M059J (cell line): ENCODE data around the gene KCNMB4. TPM values are rescaled to one million over a fixed set of nuclear protein-coding genes. Genes with fewer than 3 reads are reported as not detected.

ENCODE experiments used
- DNase-seq: peaks from one replicate; pipeline ENCODE4 v3.0.0-alpha.2; 2012; ENCODE audit warnings: low read depth
- total RNA-seq: library from RNA; depleted of rRNA; stranded (reverse); fragments of >200 nt; shearing (Covaris generic); gene quantifications from 2 replicates; pipeline ENCODE4 v1.2.3, GENCODE V29; 2014; rRNA removed

The KCNMB4 gene
- total RNA-seq, 1 experiment from 2014 or later: 2.9 TPM

DNA sequence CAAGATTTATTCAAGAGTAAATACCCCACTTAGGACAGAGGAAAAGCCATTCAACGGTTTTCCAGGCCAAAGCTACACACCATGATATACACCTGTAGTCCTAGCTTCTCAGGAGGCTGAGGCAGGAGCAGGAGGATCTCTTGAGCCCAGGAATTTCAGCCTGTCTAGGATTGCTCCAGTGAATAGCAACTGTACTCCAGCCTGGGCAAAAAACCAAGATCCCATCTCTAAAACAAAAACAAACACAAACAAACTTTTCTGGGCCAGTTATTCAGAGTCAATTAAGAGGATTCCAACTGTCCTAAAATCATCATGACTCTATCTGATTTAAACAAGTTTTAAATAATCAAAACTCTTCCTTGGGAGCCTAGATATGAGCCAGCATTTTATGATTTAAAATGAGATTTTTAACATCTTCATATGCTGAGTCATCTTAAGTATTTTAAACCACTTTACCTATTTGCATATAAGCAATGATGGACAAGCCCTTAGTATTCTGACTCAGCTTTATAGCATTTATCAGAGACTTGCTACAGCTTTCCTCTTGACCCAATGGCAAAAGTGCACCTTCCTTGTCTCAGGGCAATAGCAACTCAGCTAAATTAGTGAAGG is 77.1 kb downstream of the KCNMB4 start:
- DNase-seq: peak; percentile 69

DNA sequence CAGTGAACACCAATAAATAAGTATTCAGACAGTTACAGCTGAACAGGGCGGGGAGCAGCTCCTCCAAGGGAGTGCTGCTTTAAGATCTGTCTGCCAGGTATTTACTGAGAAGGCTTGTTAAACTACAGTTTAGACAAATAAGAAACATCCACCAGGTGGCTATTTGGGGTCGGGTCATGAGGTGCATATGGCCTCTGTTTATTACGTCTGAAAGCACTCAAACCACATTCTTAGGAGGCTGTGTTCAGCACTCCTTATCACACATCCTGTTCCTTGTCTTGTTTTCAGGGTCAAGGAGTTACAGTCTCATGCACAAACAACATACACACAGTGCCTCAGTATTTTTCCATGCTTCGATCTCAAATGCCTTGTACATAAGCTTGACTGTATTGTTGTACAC is 78.8 kb downstream of the KCNMB4 start:
- peak; percentile 27 for DNase-seq

DNA sequence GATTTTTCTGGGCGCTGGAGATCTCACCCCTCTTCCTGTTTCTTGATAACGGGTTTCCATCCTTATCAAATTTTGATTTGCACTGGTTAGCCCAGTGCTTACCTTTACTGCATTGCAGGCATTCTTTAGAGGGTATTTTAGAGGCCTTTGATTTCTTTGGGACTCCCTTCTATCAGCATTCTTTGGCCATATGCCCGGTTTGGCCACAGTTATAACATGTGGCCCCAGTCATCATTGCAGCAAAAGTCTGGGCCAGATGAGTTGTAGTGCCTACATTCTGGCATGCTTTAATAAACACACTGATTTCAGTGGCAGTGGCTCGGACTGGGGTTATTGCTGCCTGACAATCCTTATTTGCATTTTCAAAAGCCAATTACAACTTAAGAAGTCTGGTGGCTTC is 82.3 kb downstream of the KCNMB4 start:
- peak; percentile 80 for DNase-seq

DNA sequence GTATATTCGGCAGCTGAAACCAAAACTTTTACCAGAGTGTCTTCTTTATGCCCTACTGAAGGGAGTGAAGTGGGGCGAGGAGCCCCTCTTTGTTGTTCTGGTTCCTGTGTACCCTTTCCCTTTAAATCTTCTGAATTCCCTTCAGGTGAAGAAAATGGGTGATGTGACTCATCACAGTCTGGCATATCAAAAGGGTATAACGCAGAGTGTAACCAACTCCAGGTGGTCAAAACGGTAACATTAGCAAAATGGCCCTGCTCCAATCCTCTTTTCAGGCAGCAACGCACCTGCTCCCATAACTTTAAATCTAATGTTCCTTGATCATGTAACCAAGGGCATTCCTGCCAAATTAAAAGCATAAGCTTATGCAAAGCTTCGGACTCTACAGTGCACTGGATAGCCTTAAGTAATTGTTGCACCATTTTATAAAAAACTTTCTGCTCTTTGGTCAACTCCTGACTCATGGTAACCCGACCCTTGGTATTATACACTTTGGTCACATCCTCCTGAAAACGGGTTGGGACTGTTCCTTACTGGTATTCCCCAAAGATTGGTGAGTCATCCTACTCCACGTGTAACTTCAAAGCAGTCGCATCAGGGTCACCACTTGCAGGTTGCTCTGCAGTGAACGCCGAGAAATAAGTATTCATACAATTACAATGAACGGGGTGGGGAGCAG is 83.1 kb downstream of the KCNMB4 start:
- peak; percentile 91 for DNase-seq

DNA sequence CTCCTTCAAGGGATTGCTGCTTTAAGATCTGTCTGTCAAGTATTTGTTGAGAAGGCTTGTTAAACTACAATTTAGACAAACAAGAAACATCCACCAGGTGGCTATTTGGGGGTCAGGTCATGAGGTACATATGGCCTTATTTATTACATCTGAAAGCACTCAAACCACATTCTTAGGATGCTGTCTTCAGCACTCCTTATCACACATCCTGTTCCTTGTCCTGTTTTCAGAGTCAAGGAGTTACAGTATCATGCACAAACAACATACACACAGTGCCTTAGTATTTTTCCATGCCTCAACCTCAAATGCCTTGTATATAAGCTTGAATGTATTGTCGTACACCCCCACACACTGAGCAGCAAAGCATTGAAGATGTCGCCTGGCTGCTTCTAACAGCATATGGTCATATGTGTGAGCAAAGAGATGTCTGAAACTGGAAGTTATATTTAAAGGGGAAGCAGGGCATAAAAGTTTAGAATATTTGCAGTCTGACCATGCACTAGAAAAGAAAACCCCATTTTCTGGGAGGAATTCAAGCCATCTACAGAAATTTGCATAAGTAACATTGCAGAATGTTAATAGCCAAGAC is 83.8 kb downstream of the KCNMB4 start:
- DNase-seq: no peak

DNA sequence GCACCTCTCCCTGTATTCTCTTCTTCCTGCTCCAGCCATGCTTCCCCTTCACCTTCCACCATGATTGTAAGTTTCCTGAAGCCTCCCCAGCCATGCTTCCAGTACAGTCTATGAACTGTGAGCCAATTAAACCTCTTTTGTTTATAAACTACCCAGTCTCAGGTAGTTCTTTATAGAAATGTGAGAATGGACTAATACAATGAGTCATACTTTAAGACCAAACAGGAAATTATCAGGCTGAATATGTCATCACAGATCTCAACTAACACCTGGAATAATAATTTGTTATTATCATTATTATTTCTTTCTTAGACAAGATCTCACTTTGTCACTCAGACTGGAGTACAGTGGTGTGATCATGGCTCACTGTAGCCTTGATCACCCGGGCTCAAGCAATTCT is 85.4 kb downstream of the KCNMB4 start:
- no peak for DNase-seq

DNA sequence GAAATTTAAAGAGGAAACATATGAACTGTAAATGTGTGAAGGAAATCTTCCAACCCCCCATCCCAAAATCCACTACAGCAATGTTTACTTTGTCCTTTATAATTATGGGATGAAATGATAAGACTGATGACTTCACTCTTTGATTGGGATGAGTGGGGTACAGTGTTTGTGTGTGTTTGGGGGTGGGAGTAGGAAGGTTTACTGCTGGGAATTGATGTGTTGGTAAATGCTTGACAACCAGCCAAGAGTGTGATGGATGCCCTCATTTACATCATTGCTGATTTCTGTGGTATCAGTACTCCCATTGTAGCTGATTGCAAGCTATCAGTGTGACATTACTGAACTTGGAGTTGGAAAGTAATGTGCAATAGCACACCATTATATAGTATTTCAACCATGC is 90.9 kb downstream of the KCNMB4 start:
- DNase-seq: no peak

DNA sequence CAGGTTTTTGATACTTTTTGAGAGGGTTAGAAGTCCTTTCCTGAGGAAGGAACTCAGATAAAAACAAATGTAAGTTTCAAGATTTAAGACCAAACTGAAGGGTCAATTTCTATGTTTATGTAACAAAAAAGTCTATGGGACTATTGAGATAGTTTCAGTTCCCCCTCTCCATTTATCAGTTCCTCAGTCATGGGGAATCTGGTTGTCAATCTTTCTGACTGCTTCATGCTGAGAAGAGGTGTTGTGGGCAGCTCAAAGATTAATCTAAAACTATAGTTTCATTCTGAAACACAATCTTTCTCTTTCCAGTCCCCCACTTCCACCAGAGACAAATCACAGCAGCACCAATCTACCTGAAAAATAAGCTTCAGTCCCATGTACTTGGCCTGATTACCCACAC is 93.7 kb downstream of the KCNMB4 start:
- DNase-seq: no peak

DNA sequence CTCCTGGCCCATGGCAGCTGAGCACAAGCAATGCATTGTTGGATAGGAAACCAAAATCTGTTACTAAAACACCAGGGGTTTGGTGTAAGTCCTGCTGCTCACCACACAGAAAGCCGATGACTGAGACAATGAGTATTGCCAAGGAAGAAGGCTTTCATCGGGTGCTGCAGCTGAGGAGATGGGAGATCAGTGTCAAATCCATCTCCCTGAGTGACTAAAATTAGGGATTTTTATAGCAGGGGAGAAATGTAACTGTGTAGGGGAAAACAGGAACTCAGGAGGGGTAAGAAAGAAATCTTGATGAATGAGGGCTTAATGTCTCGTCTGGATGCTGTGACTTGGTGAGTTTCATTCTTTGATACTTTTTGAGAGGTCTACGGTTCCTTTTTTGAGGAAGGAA is 97.9 kb downstream of the KCNMB4 start:
- DNase-seq: no peak

DNA sequence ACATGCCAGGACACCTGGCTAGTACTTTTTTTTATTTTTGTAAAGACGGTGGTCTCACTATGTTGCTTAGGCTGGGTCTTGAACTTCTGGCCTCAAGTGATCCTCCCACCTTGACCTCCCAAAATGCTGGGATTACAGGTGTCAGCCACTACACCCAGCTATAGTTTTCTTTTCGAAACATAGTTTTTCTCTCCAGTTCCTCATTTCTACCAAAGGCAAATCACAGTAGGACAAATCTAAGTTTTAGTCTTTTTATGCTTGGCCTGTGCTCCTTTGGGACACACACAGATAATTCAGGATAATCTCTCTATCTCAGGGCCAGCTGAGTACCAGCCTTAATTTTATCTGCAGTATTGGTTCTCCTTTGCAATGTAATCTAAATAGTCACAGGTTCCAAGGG is 100.7 kb downstream of the KCNMB4 start:
- no peak for DNase-seq

DNA sequence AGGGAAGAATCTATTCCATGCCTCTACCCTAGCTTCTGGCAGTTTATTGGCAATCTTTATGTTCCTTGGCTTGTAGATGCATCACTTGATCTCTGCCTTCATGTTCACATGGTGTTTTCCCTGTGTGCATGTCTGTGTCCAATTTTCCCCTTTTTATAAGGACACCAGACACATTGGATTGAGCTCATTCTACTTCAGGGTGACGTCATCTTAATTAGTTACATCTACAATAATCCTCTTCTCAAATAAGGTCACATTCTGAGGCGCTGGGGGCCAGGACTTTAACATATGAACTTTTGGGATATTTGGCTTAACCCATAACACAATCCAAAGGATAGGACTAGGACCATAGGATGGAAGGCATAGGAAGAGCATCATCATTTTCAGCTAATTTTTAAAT is 101.4 kb downstream of the KCNMB4 start:
- no peak for DNase-seq

DNA sequence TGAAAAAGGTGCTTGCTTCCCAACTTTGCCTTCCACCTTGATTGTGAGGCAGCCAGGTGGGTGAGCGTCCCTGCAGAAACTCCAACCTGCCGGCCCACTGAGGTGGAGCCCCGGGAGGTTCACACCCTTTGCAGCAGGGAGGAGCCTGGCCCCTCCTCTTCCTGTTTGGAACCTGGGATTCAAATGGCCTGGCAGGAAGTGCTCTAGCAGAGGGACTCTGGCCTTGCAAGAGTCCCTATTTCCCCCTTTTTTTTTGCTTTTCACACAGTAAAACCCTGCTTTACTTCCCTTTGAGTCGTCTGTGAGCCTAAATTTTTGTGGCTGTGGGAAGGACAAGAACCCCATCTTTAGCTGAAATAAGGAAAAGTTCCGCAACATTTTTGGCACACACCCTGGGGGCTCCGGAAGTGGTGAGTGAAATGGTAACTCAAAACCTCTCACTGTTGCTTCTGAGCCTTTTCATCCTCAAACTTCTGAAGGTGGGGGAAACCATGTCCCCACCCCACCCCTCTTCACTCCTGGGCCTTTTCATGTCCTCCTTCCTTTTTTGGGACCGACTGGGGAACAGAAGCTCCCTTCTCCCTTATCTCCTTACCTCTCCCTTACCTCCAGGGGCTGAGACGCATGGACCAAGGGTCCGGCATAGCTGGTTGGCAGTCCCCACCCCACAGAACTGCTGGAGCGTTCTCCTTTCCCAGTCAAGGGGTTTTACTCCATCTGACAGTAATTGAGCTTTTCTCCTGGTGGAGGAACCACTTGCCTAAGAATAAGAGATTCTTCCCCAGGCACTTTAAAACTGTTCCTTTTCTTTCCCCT is 102.0 kb downstream of the KCNMB4 start:
- peak; percentile 42 for DNase-seq

DNA sequence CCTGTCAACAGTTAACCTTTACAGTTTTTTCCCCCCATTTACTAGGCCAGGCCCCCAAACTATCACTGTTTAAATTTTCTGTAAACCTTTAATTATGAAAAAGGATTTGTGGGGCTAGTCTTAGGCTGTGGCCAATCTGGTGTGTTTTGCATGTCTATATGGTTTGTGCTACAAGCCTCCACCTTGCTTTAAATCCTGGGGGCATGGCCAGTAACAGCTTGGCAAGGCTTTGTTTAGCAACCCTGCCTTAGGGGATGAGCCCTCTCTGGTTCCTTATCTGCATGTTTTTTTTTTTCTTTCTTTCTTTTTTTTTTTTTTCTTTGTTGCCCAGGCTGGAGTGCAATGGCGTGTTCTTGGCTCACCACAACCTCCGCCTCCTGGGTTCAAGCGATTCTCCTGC is 102.7 kb downstream of the KCNMB4 start:
- DNase-seq: no peak

DNA sequence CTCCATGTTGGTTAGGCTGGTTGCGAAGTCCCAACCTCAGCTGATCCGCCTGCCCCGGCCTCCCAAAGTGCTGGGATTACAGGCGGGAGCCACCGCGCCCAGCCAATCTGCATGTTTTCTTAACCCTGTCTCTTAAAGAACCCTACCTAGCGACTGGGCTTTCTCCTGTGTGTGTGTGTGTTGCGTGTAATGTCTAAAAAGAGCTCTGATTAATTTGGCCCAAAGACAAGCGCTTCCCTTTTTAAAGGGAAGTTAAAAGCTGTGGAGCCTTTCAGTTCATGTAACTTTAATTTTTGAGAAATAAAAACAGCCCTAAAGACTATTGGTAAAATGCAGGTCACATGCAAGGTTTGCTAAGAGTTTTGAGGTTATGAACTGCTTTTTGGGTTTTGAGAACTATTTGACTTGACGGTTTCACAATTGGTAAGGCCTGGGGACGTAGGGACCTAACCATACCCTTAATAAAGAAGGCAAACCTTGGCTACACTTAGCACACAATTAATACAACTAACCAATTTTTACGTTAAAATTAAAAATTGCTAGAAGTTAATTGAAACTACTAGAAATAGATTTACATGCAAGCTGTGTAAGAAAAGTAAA is 103.2 kb downstream of the KCNMB4 start:
- no peak for DNase-seq

DNA sequence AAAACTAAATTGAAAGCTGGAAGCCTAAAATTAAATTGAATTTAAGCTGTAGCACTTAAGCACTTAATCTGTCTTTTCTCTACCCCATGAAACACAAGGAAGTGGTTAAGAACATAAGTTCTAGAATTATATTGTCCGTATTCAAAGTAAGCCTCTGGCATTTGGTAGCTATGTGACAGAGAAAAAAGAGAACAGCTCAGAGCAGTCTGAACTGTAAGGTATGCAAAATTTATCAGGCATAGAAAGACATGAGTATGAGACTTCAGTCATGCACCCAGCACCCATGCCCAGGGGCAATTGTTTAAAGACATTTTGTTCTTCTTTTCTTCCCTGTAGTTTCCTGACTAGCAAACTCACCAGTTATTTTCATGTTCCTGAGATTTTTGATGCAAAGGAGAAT is 116.7 kb downstream of the KCNMB4 start:
- DNase-seq: peak; percentile 20

Other genes starting within 250 kb of the KCNMB4 start
- 99.8 and 152 TPM in 2 replicates for gene CNOT2, start 122.9 kb upstream of the KCNMB4 start, total RNA-seq